Activated T-cell treated with anti-CD3 and anti-CD28 coated beads, Interleukin-2, amount 50 U/mL, for 48 hours (primary cell): ENCODE data around the gene TLL1.

Experiments
- DNase-seq, 2 experiments: peaks; one replicate each; pipeline ENCODE4 v3.0.0-alpha.2; 2020

Gene TLL1

GRCh38 chr4:165905405-165906027 lies 32.5 kb downstream of the TLL1 start:
- DNase-seq: no peak

- no peak for DNase-seq
Observed at GRCh38 chr4:165906272-165906671, 33.2 kb downstream of the TLL1 start.

- no peak for DNase-seq
Observed at GRCh38 chr4:165909947-165910346, 36.9 kb downstream of the TLL1 start.

- DNase-seq: no peak
Observed at GRCh38 chr4:165915215-165915614, 42.2 kb downstream of the TLL1 start.

- no peak for DNase-seq
Observed at GRCh38 chr4:165921546-165921945, 48.5 kb downstream of the TLL1 start.

GRCh38 chr4:165922747-165923146 lies 49.7 kb downstream of the TLL1 start:
- DNase-seq: no peak

GRCh38 chr4:165926307-165926706 lies 53.3 kb downstream of the TLL1 start:
- DNase-seq: no peak

GRCh38 chr4:165927366-165927765 lies 54.3 kb downstream of the TLL1 start:
- no peak for DNase-seq

GRCh38 chr4:165927815-165928214 lies 54.8 kb downstream of the TLL1 start:
- no peak for DNase-seq

GRCh38 chr4:165928601-165929000 lies 55.6 kb downstream of the TLL1 start:
- no peak for DNase-seq

GRCh38 chr4:165929662-165930061 lies 56.6 kb downstream of the TLL1 start:
- DNase-seq: no peak

- no peak for DNase-seq
Observed at GRCh38 chr4:165931741-165932140, 58.7 kb downstream of the TLL1 start.

GRCh38 chr4:165944900-165945299 lies 71.9 kb downstream of the TLL1 start:
- DNase-seq: no peak

GRCh38 chr4:165945991-165946390 lies 73.0 kb downstream of the TLL1 start:
- DNase-seq: no peak

GRCh38 chr4:165947019-165947418 lies 74.0 kb downstream of the TLL1 start:
- no peak for DNase-seq

GRCh38 chr4:165953181-165953580 lies 80.1 kb downstream of the TLL1 start:
- DNase-seq: no peak

- DNase-seq: no peak
Observed at GRCh38 chr4:165963621-165964020, 90.6 kb downstream of the TLL1 start.

- no peak for DNase-seq
Observed at GRCh38 chr4:165964591-165964990, 91.6 kb downstream of the TLL1 start.

- DNase-seq: no peak
Observed at GRCh38 chr4:165965503-165965902, 92.5 kb downstream of the TLL1 start.

GRCh38 chr4:165966833-165967232 lies 93.8 kb downstream of the TLL1 start:
- no peak for DNase-seq

- no peak for DNase-seq
Observed at GRCh38 chr4:165967486-165967885, 94.4 kb downstream of the TLL1 start.

GRCh38 chr4:165970703-165971420 lies 97.8 kb downstream of the TLL1 start:
- DNase-seq: no peak

GRCh38 chr4:165971446-165971845 lies 98.4 kb downstream of the TLL1 start:
- no peak for DNase-seq

- DNase-seq: no peak
Observed at GRCh38 chr4:165971933-165972332, 98.9 kb downstream of the TLL1 start.

- no peak for DNase-seq
Observed at GRCh38 chr4:165972747-165973146, 99.7 kb downstream of the TLL1 start.
